A673 (cell line): ENCODE measurements around the gene HOXA5. TPM values are rescaled to one million over a fixed set of nuclear protein-coding genes. Genes with fewer than 3 reads are reported as not detected.
A peak's percentile ranks its signal among the peaks of the same experiment; 100 is the strongest.

ENCODE experiments used
- BruUV-seq: library from RNA; stranded (reverse); fragments of 400-500 nt; replicated peaks from 2 replicates; lab custom pipeline; 2021; lab: Mats Ljungman, UMichigan
- CTCF ChIA-PET: fragments of 300-600 bp; sonication (Branson Sonifier 250); formaldehyde crosslinking; loops from one replicate; lab custom pipeline; 2022; ENCODE audit warnings: antibody characterized with exemption; lab: Charles Lee
- POLR2A ChIA-PET: fragments of 300-600 bp; sonication (Branson Sonifier 250); formaldehyde crosslinking; loops from one replicate; lab custom pipeline; 2022; ENCODE audit warnings: antibody characterized with exemption; ENCODE audit not compliant: low non-redundant PET; lab: Charles Lee
- DNase-seq: peaks from one replicate; pipeline ENCODE4 v3.0.0-alpha.2; 2015; ENCODE audit warnings: low spot score
- H3K27ac ChIP-seq: fragments of 200-600 bp; sonication (generic); 2 replicates; pipeline ENCODE4 v1.5.1; 2016; ENCODE audit warnings: mixed run types, low read depth, mild to moderate bottlenecking, mixed read lengths, antibody characterized with exemption, low read length; ENCODE audit not compliant: poor library complexity, severe bottlenecking
- H3K27me3 ChIP-seq: fragments of 200-600 bp; sonication (generic); replicated peaks from 2 replicates; pipeline ENCODE4 v1.6.1; 2017; ENCODE audit warnings: mixed run types, low read depth, mild to moderate bottlenecking, mixed read lengths, antibody characterized with exemption, low read length; ENCODE audit not compliant: insufficient read depth, poor library complexity
- H3K36me3 ChIP-seq: fragments of 200-600 bp; sonication (generic); 2 replicates; pipeline ENCODE4 v1.6.1; 2016; ENCODE audit warnings: mixed run types, mild to moderate bottlenecking, mixed read lengths, antibody characterized with exemption, low read length; ENCODE audit not compliant: insufficient read depth, poor library complexity, severe bottlenecking
- H3K4me1 ChIP-seq: fragments of 200-600 bp; sonication (generic); 2 replicates; pipeline ENCODE4 v1.6.1; 2017; ENCODE audit warnings: mixed run types, mild to moderate bottlenecking, mixed read lengths, antibody characterized with exemption, low read length; ENCODE audit not compliant: insufficient read depth, poor library complexity, severe bottlenecking
- H3K4me3 ChIP-seq: fragments of 200-600 bp; sonication (generic); 2 replicates; pipeline ENCODE4 v1.5.1; 2016; ENCODE audit warnings: low read depth, mixed run types, mild to moderate bottlenecking, mixed read lengths, low read length; ENCODE audit not compliant: poor library complexity, severe bottlenecking
- H3K9me3 ChIP-seq: fragments of 200-600 bp; sonication (generic); 2 replicates; pipeline ENCODE4 v1.6.1; 2016; ENCODE audit warnings: mixed run types, low read depth, mild to moderate bottlenecking, mixed read lengths, antibody characterized with exemption, low read length; ENCODE audit not compliant: poor library complexity, severe bottlenecking
- CTCF ChIP-seq: fragments of 300-800, 200-600 bp; sonication (generic); conservative IDR thresholded peaks from 2 replicates; pipeline ENCODE4 v1.5.1; 2017; ENCODE audit warnings: low read depth, mild to moderate bottlenecking, antibody characterized with exemption, low read length, moderate library complexity, mixed read lengths
- EZH2 ChIP-seq: fragments of 200-600 bp; sonication (generic); IDR thresholded peaks from 2 replicates; pipeline ENCODE4 v1.6.1; 2017; ENCODE audit warnings: borderline replicate concordance, low read depth, mild to moderate bottlenecking, mixed read lengths, antibody characterized with exemption, low read length; ENCODE audit not compliant: poor library complexity, severe bottlenecking
- intact Hi-C: fragments of 100-400 bp; cut with micrococcal nuclease; formaldehyde crosslinking; loops from one replicate; pipeline ENCODE4 v1.10.0; 2022; ENCODE audit not compliant: unreplicated experiment
- total RNA-seq: library from RNA; stranded (reverse); gene quantifications from 2 replicates; pipeline ENCODE4 v1.2.3, GENCODE V29; 2021

Gene HOXA5
- total RNA-seq, 1 experiment from 2014 or later, result not detected

DNA sequence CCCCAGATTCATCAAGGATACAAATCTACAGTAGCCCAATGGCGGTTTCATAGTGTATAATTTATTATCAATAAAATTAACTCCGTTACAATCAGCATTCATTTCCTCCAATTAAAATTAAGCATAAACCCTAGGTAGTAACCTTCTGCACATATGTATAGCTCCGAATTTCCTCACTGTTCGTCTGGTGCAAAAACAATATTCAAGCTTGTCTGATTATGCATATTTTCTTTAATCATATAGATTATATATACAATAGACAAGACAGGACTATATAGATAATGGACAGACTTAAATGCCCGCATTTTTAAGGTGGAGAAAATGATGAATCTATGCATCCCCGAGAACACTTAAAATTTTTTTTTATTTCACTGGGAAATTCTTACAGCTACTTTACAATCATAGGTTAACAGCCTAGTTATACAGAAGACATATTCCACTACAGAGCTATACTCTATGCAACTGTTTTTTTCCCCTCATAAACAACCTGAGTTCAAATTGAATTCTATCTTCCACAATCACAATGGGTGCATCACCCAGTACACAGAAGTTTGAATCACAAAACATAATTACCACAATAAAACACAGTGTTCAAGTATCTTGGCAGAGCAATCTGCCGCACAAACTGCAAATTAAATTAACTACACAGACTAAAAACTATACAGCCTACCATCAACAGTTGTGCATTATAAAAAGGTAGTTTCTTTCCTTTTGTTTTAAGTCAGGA lies 19.2 kb upstream of the HOXA5 start:
- Histone ChIP-seq H3K9me3 (no peaks in the 10 kb centered on the region), H3K27me3 (peaks cover 61% of the 10 kb centered on the region), H3K36me3 (no peaks in the 10 kb centered on the region), H3K4me3 (no peak overlapping the region), H3K4me1 (no peaks in the 10 kb centered on the region), H3K27ac (no peak overlapping the region)
- intact Hi-C loops, result loop anchor here (5.0 to 10.0 kb wide), 2 partner anchors 795 to 1268 kb away; no protein-coding TSS in a partner anchor
- ChIA-PET CTCF (no interaction called here), POLR2A (no interaction called here)
- TF ChIP-seq EZH2 (no peak), CTCF (no peak)
- BruUV-seq, result no TSS peak
- no peak for DNase-seq

DNA sequence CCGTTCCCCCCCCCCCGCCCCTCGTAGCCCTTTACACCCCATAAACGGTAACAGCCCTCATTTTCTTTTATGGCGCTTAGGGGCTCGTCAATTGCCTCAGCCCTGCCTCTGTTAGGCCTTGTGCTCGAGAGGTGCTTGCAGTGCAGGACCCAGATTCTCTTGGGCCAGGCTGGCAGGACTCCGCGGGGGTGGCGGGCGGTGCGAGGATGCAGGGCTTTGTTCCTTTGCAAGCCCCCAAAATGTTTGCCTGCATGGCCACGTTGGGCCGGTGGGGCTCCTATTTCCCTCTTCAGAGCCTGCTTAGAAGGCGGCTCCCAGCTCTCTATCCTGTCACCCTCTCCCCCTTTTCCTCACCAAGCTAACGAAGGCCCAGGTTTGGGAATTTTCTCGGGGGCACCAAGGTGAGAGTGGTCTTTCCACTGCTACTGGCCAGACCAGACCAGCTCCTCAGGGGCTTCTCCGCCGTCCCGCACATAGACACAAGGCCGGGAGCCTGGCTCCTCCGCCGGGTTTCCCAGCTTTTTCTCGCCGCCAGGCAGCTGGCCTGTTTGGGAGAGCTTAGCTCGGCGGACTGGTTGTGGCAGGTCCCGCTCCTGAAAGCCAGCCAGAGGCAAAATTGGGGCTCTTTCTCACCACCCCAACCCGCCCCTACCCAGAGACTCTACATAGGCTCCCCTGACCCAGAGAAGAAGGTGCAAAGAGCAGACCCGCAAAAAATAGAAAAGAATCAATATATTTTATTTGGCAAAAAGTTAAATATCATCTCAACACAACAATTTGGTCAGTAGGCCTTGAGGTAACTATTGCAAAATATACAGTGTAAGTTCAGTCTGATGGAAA lies 18.5 kb upstream of the HOXA5 start:
- TF ChIP-seq CTCF (no peak), EZH2 (no peak)
- no peak overlapping the region for H3K4me3 ChIP-seq
- no peak for DNase-seq
- ChIA-PET CTCF (interaction anchor here (0.6 to 1.7 kb wide), 7 partner anchors 48 to 793 kb away, joined by 3 to 14 read pairs (median 6); no protein-coding TSS in a partner anchor), POLR2A (no interaction called here)
- intact Hi-C loops, result loop anchor here (2.0 to 10.0 kb wide), 3 partner anchors 479 to 1267 kb away; no protein-coding TSS in a partner anchor
- peaks cover 61% of the 10 kb centered on the region for H3K27me3 ChIP-seq
- H3K9me3 ChIP-seq, result no peaks in the 10 kb centered on the region
- no peak overlapping the region for H3K27ac ChIP-seq
- no TSS peak for BruUV-seq
- no peaks in the 10 kb centered on the region for H3K36me3 ChIP-seq
- H3K4me1 ChIP-seq, result no peaks in the 10 kb centered on the region

GRCh38 chr7:27161214-27161720 lies 17.8 kb upstream of the HOXA5 start:
- Histone ChIP-seq H3K27me3 (peaks cover 61% of the 10 kb centered on the region), H3K27ac (no peak overlapping the region), H3K4me3 (peak overlapping the region; percentile 50), H3K36me3 (no peaks in the 10 kb centered on the region), H3K9me3 (no peaks in the 10 kb centered on the region), H3K4me1 (no peaks in the 10 kb centered on the region)
- ChIA-PET CTCF (interaction anchor here (0.6 to 1.7 kb wide), 10 partner anchors 11 to 793 kb away, joined by 3 to 14 read pairs (median 5); partner anchors contain the start of gene HOXA5), POLR2A (no interaction called here)
- BruUV-seq, result no TSS peak
- intact Hi-C loops, result loop anchor here (2.0 to 10.0 kb wide), 3 partner anchors 478 to 1266 kb away; no protein-coding TSS in a partner anchor
- TF ChIP-seq CTCF, result no peak
- no peak for DNase-seq
